Caco-2 (cell line): Measurements from ENCODE around the gene KCTD17. TPM values are rescaled to one million over a fixed set of nuclear protein-coding genes. Genes with fewer than 3 reads are reported as not detected.

Experiments used
- BruUV-seq: library from RNA; stranded (reverse); fragments of 400-500 nt; replicated peaks from 2 replicates; lab custom pipeline; 2021; lab: Mats Ljungman, UMichigan
- CTCF ChIA-PET: fragments of 300-600 bp; sonication (Branson Sonifier 250); formaldehyde crosslinking; loops from one replicate; lab custom pipeline; 2022; ENCODE audit warnings: antibody characterized with exemption; lab: Charles Lee
- POLR2A ChIA-PET: fragments of 300-600 bp; sonication (Branson Sonifier 250); formaldehyde crosslinking; loops from one replicate; lab custom pipeline; 2022; ENCODE audit warnings: antibody characterized with exemption; lab: Charles Lee
- DNase-seq, 2 experiments: peaks; one replicate each; pipeline versions ENCODE4 v3.0.0 to v3.0.0-alpha.2; 2020 to 2022
- H3K27me3 ChIP-seq: replicated peaks from 2 replicates; pipeline ENCODE4 v1.6.0; 2011; ENCODE audit warnings: low read length; ENCODE audit not compliant: control insufficient read depth, insufficient read depth
- H3K36me3 ChIP-seq: 2 replicates; pipeline ENCODE4 v1.5.1; 2011; ENCODE audit warnings: low read length; ENCODE audit not compliant: control insufficient read depth, insufficient read depth
- H3K4me1 ChIP-seq: fragments of 250-450 bp; sonication (Bioruptor Pico); 2 replicates; pipeline ENCODE4 v1.5.1; 2020; ENCODE audit warnings: mild to moderate bottlenecking
- H3K4me3 ChIP-seq: 2 replicates; pipeline ENCODE4 v1.5.1; 2011; ENCODE audit warnings: low read depth, mild to moderate bottlenecking, control low read depth, low read length
- H3K9me3 ChIP-seq: fragments of 250-450 bp; sonication (Bioruptor Pico); 2 replicates; pipeline ENCODE4 v1.5.1; 2020; ENCODE audit warnings: mild to moderate bottlenecking, moderate library complexity
- H3K27ac Mint-ChIP-seq: one replicate; pipeline ENCODE4 v1.8.0; 2022; ENCODE audit warnings: mixed read lengths; ENCODE audit not compliant: unreplicated experiment
- H3K27me3 Mint-ChIP-seq: one replicate; pipeline ENCODE4 v1.8.0; 2022; ENCODE audit warnings: mixed read lengths; ENCODE audit not compliant: insufficient read depth, unreplicated experiment
- H3K36me3 Mint-ChIP-seq: one replicate; pipeline ENCODE4 v1.8.0; 2022; ENCODE audit warnings: mild to moderate bottlenecking, mixed read lengths; ENCODE audit not compliant: insufficient read depth, unreplicated experiment
- H3K4me1 Mint-ChIP-seq: one replicate; pipeline ENCODE4 v1.8.0; 2022; ENCODE audit warnings: low read depth, mixed read lengths; ENCODE audit not compliant: unreplicated experiment
- H3K4me3 Mint-ChIP-seq: one replicate; pipeline ENCODE4 v1.8.0; 2022; ENCODE audit warnings: mild to moderate bottlenecking, moderate library complexity, mixed read lengths; ENCODE audit not compliant: unreplicated experiment
- H3K9me3 Mint-ChIP-seq: one replicate; pipeline ENCODE4 v1.8.0; 2022; ENCODE audit warnings: mixed read lengths; ENCODE audit not compliant: unreplicated experiment
- intact Hi-C: fragments of 100-400 bp; cut with micrococcal nuclease; formaldehyde crosslinking; loops from one replicate; pipeline ENCODE4 v1.10.0; 2022; ENCODE audit not compliant: unreplicated experiment
- total RNA-seq: library from RNA; stranded (reverse); gene quantifications from 2 replicates; pipeline ENCODE4 v1.2.3, GENCODE V29; 2022
- TF ChIP-seq, protein P1 (sequence below), 2 experiments: fragments of 200-600 bp in 1 of 2; IDR thresholded peaks; 1 replicate in 1 of 2; 2 replicates in 1 of 2; pipeline versions ENCODE4 v1.5.1 to v1.8.0; 2011 to 2022; ENCODE audit warnings: antibody characterized with exemption in 1 of 2, control low read depth in 1 of 2, inconsistent platforms in 1 of 2, low read depth in 1 of 2, low read length in 1 of 2, mild to moderate bottlenecking in 1 of 2, moderate library complexity in 1 of 2; ENCODE audit not compliant: insufficient read depth in 1 of 2, severe bottlenecking in 1 of 2, unreplicated experiment in 1 of 2

The KCTD17 gene
- total RNA-seq, 1 experiment from 2014 or later, result 19.8 TPM

DNA sequence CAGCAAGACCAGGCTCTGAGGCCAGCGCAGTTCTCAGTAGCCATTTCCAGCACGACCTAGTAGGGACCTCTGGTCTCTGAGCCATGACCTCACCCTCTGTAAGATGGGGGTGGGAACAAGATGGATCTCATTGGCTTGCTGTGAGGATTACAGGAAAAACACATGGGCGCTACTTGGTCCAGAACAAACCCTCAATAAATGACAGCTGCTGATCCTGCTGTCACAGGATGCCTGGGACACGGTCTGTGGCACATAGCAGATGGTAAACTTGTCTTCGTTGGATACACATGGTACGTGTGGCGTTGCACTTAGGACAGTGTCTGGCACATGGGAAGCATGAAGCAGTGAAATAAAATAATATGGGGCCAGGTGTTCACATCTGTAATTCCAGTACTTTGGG, 4.5 kb upstream of the KCTD17 start:
- H3K4me3 Mint-ChIP-seq, result no peak overlapping the region
- H3K4me1 Mint-ChIP-seq, result peaks cover 13% of the 10 kb centered on the region
- H3K27ac Mint-ChIP-seq, result no peak overlapping the region
- no peaks in the 10 kb centered on the region for H3K9me3 Mint-ChIP-seq
- Histone ChIP-seq H3K4me3 (no peak overlapping the region), H3K9me3 (no peaks in the 10 kb centered on the region), H3K4me1 (peaks cover 26% of the 10 kb centered on the region), H3K27me3 (no peaks in the 10 kb centered on the region), H3K36me3 (no peaks in the 10 kb centered on the region)
- no peak for DNase-seq
- intact Hi-C loops, result no loop called here
- H3K27me3 Mint-ChIP-seq, result no peaks in the 10 kb centered on the region
- H3K36me3 Mint-ChIP-seq, result no peaks in the 10 kb centered on the region
- TF ChIP-seq, protein P1, sequence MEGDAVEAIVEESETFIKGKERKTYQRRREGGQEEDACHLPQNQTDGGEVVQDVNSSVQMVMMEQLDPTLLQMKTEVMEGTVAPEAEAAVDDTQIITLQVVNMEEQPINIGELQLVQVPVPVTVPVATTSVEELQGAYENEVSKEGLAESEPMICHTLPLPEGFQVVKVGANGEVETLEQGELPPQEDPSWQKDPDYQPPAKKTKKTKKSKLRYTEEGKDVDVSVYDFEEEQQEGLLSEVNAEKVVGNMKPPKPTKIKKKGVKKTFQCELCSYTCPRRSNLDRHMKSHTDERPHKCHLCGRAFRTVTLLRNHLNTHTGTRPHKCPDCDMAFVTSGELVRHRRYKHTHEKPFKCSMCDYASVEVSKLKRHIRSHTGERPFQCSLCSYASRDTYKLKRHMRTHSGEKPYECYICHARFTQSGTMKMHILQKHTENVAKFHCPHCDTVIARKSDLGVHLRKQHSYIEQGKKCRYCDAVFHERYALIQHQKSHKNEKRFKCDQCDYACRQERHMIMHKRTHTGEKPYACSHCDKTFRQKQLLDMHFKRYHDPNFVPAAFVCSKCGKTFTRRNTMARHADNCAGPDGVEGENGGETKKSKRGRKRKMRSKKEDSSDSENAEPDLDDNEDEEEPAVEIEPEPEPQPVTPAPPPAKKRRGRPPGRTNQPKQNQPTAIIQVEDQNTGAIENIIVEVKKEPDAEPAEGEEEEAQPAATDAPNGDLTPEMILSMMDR (IDR thresholded peaks at IDR 0.05; ENCODE audit: insufficient read depth in 1 of 2, low read depth in 1 of 2, low read length in 1 of 2, severe bottlenecking in 1 of 2, unreplicated experiment in 1 of 2), result no peak
- no TSS peak for BruUV-seq
- ChIA-PET POLR2A (no interaction called here), CTCF (interaction anchor here (0.6 to 1.2 kb wide), 3 partner anchors 28 to 154 kb away, joined by 3 to 10 read pairs (median 3); partner anchors contain the start of genes MPST and TST)

DNA sequence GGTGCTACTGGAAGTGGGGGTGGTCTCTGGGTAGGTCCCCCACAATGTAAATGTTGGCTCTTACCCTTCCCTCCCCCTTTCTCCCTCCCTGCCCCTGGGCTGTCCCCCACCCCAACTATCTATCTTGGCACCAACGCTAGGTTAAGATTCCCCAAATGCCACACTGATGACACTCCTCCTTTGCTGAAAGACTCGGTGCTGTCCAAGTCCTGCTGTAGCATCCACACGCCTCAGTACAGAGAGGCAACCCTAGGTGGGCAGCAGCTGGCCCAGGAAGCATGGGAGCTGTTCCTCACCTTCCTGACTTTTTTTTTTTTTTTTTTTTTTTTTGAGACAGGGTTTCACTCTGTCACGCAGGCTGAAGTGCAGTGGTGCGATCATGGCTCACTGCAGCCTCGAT, 3.4 kb upstream of the KCTD17 start:
- H3K4me3 ChIP-seq, result no peak overlapping the region
- peaks cover 22% of the 10 kb centered on the region for H3K4me1 ChIP-seq
- TF ChIP-seq, protein P1 (IDR thresholded peaks at IDR 0.05; ENCODE audit: insufficient read depth in 1 of 2, low read depth in 1 of 2, low read length in 1 of 2, severe bottlenecking in 1 of 2, unreplicated experiment in 1 of 2), result no peak
- H3K9me3 ChIP-seq, result no peaks in the 10 kb centered on the region
- no peak overlapping the region for H3K4me3 Mint-ChIP-seq
- no peaks in the 10 kb centered on the region for H3K36me3 Mint-ChIP-seq
- DNase-seq, result no peak
- no peaks in the 10 kb centered on the region for H3K9me3 Mint-ChIP-seq
- no peaks in the 10 kb centered on the region for H3K27me3 ChIP-seq
- ChIA-PET CTCF (interaction anchor here (0.5 to 0.7 kb wide), 2 partner anchors 10 to 16 kb away, joined by 3 to 6 read pairs; no protein-coding TSS in a partner anchor), POLR2A (no interaction called here)
- intact Hi-C loops, result no loop called here
- H3K36me3 ChIP-seq, result no peaks in the 10 kb centered on the region
- peaks cover 8% of the 10 kb centered on the region for H3K4me1 Mint-ChIP-seq
- no peak overlapping the region for H3K27ac Mint-ChIP-seq
- H3K27me3 Mint-ChIP-seq, result no peaks in the 10 kb centered on the region
- BruUV-seq, result no TSS peak

DNA sequence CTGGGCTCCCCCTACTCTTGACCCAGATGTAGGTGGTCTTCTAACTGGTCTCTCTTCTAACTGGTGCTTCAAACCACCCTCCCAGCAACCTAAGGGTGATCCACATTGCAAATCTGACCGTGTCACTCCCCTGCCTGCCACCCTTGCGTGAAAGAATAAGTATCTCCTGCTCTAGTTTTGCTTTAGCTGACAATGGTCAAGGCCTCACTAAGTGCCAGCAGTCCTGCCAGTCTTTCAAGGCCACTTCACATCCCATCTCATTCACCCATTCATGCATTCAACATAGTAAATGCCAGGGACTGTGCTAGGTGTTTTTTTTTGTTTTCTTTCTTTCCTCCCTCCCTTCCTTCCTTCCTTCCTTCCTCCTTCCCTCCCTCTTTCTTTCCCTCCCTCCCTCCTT, 2.3 kb upstream of the KCTD17 start:
- no TSS peak for BruUV-seq
- H3K27ac Mint-ChIP-seq, result no peak overlapping the region
- TF ChIP-seq, protein P1 (IDR thresholded peaks at IDR 0.05; ENCODE audit: insufficient read depth in 1 of 2, low read depth in 1 of 2, low read length in 1 of 2, severe bottlenecking in 1 of 2, unreplicated experiment in 1 of 2), result no peak
- Histone ChIP-seq H3K27me3 (no peaks in the 10 kb centered on the region), H3K36me3 (no peaks in the 10 kb centered on the region), H3K9me3 (no peaks in the 10 kb centered on the region), H3K4me3 (no peak overlapping the region), H3K4me1 (peaks cover 11% of the 10 kb centered on the region)
- intact Hi-C loops, result no loop called here
- no peaks in the 10 kb centered on the region for H3K4me1 Mint-ChIP-seq
- H3K9me3 Mint-ChIP-seq, result no peaks in the 10 kb centered on the region
- H3K36me3 Mint-ChIP-seq, result no peaks in the 10 kb centered on the region
- CTCF ChIA-PET, result no interaction called here
- H3K27me3 Mint-ChIP-seq, result no peaks in the 10 kb centered on the region
- H3K4me3 Mint-ChIP-seq, result peak overlapping the region; percentile 22
- POLR2A ChIA-PET, result no interaction called here
- DNase-seq, result no peak
